ENCODE measurements around the gene CBFA2T2.

Gene CBFA2T2

DNA sequence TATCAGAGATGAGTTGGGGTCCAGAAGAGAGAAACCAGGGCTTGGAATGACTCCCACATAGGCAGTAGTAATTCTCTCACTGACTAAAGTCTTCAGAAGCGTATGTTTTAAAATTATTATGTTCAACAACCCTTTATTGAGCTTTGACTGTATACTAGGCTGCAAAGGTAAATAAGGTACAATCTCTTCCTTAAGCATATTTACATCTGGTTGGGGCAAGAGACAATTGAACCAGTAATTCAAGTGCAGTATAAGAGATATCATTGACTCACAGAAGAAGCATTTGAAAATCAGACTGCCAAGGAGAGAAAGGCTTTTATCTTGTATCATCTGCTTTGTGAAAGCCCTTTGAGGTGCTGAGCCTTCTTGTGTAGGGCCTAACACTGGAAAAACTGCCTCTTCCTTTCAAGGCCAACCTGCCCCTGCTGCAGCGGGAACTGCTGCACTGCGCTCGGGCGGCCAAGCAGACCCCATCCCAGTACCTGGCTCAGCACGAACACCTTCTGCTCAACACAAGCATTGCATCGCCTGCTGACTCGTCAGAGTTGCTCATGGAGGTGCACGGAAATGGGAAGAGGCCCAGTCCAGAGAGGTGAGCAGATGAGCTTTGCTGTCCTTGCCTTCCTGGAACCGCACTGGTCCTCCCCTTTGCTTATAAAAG, 132.9 kb downstream of the CBFA2T2 start:
- H3K36me3 ChIP-seq (ENCODE audit: insufficient read depth, low read length) = peaks cover 44% of the 10 kb centered on the region
- H3K27me3 ChIP-seq (ENCODE audit: insufficient read depth, low read length, poor library complexity) = no peaks in the 10 kb centered on the region

DNA sequence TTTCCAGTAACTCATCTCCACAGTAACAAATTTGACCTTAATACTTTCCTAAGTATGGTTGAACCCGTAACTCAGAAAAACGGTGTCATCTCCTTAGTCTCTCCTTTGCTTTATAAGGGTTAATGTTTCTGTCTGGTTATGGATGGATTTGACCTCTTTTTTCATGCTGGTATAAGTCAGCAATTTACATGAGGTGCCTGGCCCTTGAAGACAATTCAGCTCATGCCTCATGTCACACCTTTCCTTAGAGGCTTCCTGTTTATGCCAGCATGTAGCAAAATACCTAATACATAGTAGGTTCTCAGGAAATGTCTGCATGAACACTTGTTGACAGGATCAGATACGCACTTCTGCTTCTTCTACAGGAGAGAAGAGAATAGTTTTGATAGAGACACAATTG, 134.5 kb downstream of the CBFA2T2 start:
- Histone ChIP-seq H3K4me3 (ENCODE audit: low read depth in 1 of 2, low read length in 2 of 2) (no peak overlapping the region), H4K20me1 (ENCODE audit: insufficient read depth, low read length) (no peaks in the 10 kb centered on the region), H2AFZ (ENCODE audit: low read depth, low read length) (no peak overlapping the region), H3K4me1 (ENCODE audit: insufficient read depth, low read length) (no peaks in the 10 kb centered on the region), H3K27me3 (ENCODE audit: insufficient read depth, low read length, poor library complexity) (no peaks in the 10 kb centered on the region), H3K79me2 (ENCODE audit: insufficient read depth, low read length) (no peaks in the 10 kb centered on the region), H3K27ac (ENCODE audit: low read length) (no peak overlapping the region), H3K36me3 (ENCODE audit: insufficient read depth, low read length) (peaks cover 56% of the 10 kb centered on the region), H3K9me3 (ENCODE audit: insufficient read depth, low read length, severe bottlenecking) (no peaks in the 10 kb centered on the region), H3K9ac (ENCODE audit: low read depth, low read length) (no peak overlapping the region), H3K4me2 (ENCODE audit: insufficient read depth, low read length) (no peak overlapping the region)
- TF ChIP-seq EZH2 (IDR thresholded peaks at IDR 0.05; ENCODE audit: borderline replicate concordance, low read depth, low read length, severe bottlenecking) = no peak
- TF ChIP-seq, protein P1, sequence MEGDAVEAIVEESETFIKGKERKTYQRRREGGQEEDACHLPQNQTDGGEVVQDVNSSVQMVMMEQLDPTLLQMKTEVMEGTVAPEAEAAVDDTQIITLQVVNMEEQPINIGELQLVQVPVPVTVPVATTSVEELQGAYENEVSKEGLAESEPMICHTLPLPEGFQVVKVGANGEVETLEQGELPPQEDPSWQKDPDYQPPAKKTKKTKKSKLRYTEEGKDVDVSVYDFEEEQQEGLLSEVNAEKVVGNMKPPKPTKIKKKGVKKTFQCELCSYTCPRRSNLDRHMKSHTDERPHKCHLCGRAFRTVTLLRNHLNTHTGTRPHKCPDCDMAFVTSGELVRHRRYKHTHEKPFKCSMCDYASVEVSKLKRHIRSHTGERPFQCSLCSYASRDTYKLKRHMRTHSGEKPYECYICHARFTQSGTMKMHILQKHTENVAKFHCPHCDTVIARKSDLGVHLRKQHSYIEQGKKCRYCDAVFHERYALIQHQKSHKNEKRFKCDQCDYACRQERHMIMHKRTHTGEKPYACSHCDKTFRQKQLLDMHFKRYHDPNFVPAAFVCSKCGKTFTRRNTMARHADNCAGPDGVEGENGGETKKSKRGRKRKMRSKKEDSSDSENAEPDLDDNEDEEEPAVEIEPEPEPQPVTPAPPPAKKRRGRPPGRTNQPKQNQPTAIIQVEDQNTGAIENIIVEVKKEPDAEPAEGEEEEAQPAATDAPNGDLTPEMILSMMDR (IDR thresholded peaks at IDR 0.05; ENCODE audit: borderline replicate concordance, extremely low read depth, low read length, poor library complexity, severe bottlenecking) = no peak
- ATAC-seq (ENCODE audit: insufficient read depth, low read depth) (no peak), DNase-seq (no peak)

More for the DNA sequence above, 132.9 kb downstream of the CBFA2T2 start:
- Histone ChIP-seq H3K27ac (ENCODE audit: low read length) (no peak overlapping the region), H3K9ac (ENCODE audit: low read depth, low read length) (no peak overlapping the region), H3K4me2 (ENCODE audit: insufficient read depth, low read length) (no peak overlapping the region), H2AFZ (ENCODE audit: low read depth, low read length) (no peak overlapping the region), H3K9me3 (ENCODE audit: insufficient read depth, low read length, severe bottlenecking) (no peaks in the 10 kb centered on the region), H3K79me2 (ENCODE audit: insufficient read depth, low read length) (no peaks in the 10 kb centered on the region), H3K4me1 (ENCODE audit: insufficient read depth, low read length) (no peaks in the 10 kb centered on the region), H3K4me3 (ENCODE audit: low read depth in 1 of 2, low read length in 2 of 2) (no peak overlapping the region), H4K20me1 (ENCODE audit: insufficient read depth, low read length) (no peaks in the 10 kb centered on the region)
- DNase-seq = no peak
- ATAC-seq (ENCODE audit: insufficient read depth, low read depth) = no peak
- no peak for TF ChIP-seq EZH2 (IDR thresholded peaks at IDR 0.05; ENCODE audit: borderline replicate concordance, low read depth, low read length, severe bottlenecking)
- TF ChIP-seq, protein P1 (IDR thresholded peaks at IDR 0.05; ENCODE audit: borderline replicate concordance, extremely low read depth, low read length, poor library complexity, severe bottlenecking) = no peak

DNA sequence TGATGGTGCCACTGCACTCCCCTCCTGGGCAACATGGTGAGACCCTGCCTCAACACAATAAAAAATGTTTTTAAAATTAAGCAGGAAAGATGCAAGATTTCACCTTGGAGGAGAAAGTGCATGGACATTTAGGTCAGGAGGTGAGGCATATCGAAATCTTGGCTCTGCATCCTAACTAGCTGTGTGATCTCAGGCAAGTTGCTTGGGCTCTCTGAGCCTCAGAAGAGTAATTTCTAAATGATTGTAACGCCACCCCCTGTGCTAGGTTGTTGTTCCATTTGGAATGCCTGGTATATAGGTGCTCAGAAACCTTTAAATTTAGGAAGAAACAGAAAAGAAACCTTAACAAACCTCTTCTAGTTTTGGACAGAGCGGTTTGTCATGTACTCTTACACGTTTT, 136.3 kb downstream of the CBFA2T2 start:
- Histone ChIP-seq H3K9ac (ENCODE audit: low read depth, low read length) (no peak overlapping the region), H3K36me3 (ENCODE audit: insufficient read depth, low read length) (peaks cover 68% of the 10 kb centered on the region)
- TF ChIP-seq, protein P1 (IDR thresholded peaks at IDR 0.05; ENCODE audit: borderline replicate concordance, extremely low read depth, low read length, poor library complexity, severe bottlenecking) = no peak
- no peak for TF ChIP-seq EZH2 (IDR thresholded peaks at IDR 0.05; ENCODE audit: borderline replicate concordance, low read depth, low read length, severe bottlenecking)

More for the DNA sequence above, 136.3 kb downstream of the CBFA2T2 start:
- H3K4me1 ChIP-seq (ENCODE audit: insufficient read depth, low read length) = no peaks in the 10 kb centered on the region
- no peaks in the 10 kb centered on the region for H3K79me2 ChIP-seq (ENCODE audit: insufficient read depth, low read length)
- H4K20me1 ChIP-seq (ENCODE audit: insufficient read depth, low read length) = no peaks in the 10 kb centered on the region
- no peak overlapping the region for H3K4me3 ChIP-seq (ENCODE audit: low read depth in 1 of 2, low read length in 2 of 2)
- DNase-seq (no peak), ATAC-seq (ENCODE audit: insufficient read depth, low read depth) (no peak)
- H3K27me3 ChIP-seq (ENCODE audit: insufficient read depth, low read length, poor library complexity) = no peaks in the 10 kb centered on the region
- no peak overlapping the region for H2AFZ ChIP-seq (ENCODE audit: low read depth, low read length)
- no peaks in the 10 kb centered on the region for H3K9me3 ChIP-seq (ENCODE audit: insufficient read depth, low read length, severe bottlenecking)
- H3K27ac ChIP-seq (ENCODE audit: low read length) = no peak overlapping the region
- H3K4me2 ChIP-seq (ENCODE audit: insufficient read depth, low read length) = no peak overlapping the region

Data from DND-41 (cell line).